ENCODE measurements around the gene KCP.

KCP gene

DNA sequence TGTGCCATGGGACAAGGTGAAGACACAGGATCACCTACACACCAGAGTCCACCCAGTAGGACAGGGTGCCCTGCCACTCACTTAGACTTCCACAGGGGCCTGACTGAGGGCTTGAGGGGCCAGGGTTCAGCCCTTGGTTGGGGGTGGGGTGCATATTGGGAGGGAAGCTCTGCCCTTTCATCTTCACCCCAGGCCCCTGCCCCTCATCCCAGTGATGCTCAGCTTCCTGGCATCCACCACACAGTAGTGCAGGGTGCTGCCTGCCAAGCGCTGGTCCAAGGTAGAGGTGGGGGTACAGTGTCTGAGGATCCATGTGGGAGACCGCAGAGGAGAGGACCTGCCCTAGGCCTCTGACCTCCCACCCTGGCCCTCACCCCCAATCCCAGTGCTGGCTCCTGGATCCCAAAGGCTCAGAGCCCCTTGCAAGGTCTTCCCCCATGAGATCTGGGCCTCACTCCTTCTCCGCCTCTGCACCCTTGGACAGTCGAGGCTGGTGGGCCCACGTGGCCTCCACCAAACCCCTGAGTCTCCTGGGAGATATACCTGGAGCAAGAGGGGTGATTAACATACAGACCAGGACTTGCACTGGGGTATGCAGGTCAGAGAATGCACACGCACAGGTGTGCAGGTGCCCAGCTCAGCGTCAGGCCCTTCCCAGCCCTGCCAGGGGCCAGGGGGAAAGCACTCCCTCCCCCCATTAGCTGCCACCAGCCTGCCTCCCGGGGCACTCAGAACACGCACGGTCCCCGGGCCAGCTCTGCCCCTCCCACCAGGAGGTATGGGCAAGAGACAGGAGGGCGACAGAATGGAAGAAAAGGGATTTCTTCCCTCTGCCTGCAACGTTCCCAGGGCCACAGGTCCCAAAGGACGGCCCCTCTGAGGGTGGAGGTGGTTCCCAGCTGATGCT is 18.6 kb upstream of the KCP start:
- no peak for DNase-seq (ENCODE audit: extremely low spot score)
- ChIA-PET CTCF (no interaction called here), POLR2A (no interaction called here)
- TF ChIP-seq FOXK2 (IDR thresholded peaks at IDR 0.05) (no peak), HDGF (IDR thresholded peaks at IDR 0.05; ENCODE audit: borderline replicate concordance) (no peak), BHLHE40 (IDR thresholded peaks at IDR 0.05; ENCODE audit: borderline replicate concordance) (no peak), FOXA1 (IDR thresholded peaks at IDR 0.05) (no peak), L3MBTL2 (conservative IDR thresholded peaks at IDR 0.05) (no peak), SP1 (IDR thresholded peaks at IDR 0.05) (no peak), ARNT (IDR thresholded peaks at IDR 0.05) (no peak), FOXM1 (IDR thresholded peaks at IDR 0.05; ENCODE audit: borderline replicate concordance) (no peak), NFRKB (IDR thresholded peaks at IDR 0.05) (no peak), SUZ12 (IDR thresholded peaks at IDR 0.05) (no peak), ELF4 (IDR thresholded peaks at IDR 0.05) (no peak), CTBP1 (IDR thresholded peaks at IDR 0.05; ENCODE audit: borderline replicate concordance) (no peak), ZNF384 (IDR thresholded peaks at IDR 0.05) (no peak), TARDBP (IDR thresholded peaks at IDR 0.05) (no peak), LEF1 (IDR thresholded peaks at IDR 0.05; ENCODE audit: borderline replicate concordance) (no peak)
- TF ChIP-seq, protein P1, sequence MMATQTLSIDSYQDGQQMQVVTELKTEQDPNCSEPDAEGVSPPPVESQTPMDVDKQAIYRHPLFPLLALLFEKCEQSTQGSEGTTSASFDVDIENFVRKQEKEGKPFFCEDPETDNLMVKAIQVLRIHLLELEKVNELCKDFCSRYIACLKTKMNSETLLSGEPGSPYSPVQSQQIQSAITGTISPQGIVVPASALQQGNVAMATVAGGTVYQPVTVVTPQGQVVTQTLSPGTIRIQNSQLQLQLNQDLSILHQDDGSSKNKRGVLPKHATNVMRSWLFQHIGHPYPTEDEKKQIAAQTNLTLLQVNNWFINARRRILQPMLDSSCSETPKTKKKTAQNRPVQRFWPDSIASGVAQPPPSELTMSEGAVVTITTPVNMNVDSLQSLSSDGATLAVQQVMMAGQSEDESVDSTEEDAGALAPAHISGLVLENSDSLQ (IDR thresholded peaks at IDR 0.05) = no peak

DNA sequence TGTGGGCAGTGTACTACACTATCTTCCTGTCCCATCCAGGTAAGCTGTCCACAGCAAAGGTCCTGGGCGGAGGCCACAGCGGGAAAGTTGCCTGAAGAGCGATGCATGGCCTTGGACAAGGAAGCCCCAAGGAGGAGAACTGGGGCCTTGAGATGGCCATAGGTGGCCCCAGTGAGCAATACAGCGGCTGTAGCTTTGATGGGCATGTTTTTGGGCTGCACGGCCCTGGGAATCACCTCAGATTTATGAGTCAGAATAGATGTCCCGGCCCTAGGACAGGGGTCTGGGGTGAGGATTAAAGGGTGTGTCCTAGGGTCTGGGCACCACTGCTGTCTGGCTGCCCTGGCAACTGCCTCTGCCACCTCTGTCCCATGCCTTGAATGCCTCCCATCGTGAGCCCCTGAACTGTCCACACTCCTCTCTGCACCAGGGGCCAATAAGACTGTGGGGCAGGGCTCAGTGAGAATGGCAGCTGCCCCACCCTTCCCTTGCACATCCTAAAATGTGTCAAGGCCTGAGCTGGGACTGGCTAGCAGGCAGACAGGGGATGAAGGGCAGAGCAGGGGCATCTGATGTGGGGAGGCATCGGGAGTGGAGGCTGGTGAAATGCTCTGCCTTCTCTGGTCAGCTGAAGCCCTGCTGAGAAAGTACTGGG is 17.8 kb upstream of the KCP start:
- DNase-seq (ENCODE audit: extremely low spot score) = no peak
- ChIA-PET POLR2A (no interaction called here), CTCF (no interaction called here)
- TF ChIP-seq ZNF384 (IDR thresholded peaks at IDR 0.05) = no peak
- TF ChIP-seq CTBP1 (IDR thresholded peaks at IDR 0.05; ENCODE audit: borderline replicate concordance) = no peak
- TF ChIP-seq ELF4 (IDR thresholded peaks at IDR 0.05) = no peak
- TF ChIP-seq ARNT (IDR thresholded peaks at IDR 0.05) = no peak
- no peak for TF ChIP-seq FOXK2 (IDR thresholded peaks at IDR 0.05)
- TF ChIP-seq FOXA1 (IDR thresholded peaks at IDR 0.05) = no peak
- TF ChIP-seq TARDBP (IDR thresholded peaks at IDR 0.05) = no peak
- no peak for TF ChIP-seq BHLHE40 (IDR thresholded peaks at IDR 0.05; ENCODE audit: borderline replicate concordance)

DNA sequence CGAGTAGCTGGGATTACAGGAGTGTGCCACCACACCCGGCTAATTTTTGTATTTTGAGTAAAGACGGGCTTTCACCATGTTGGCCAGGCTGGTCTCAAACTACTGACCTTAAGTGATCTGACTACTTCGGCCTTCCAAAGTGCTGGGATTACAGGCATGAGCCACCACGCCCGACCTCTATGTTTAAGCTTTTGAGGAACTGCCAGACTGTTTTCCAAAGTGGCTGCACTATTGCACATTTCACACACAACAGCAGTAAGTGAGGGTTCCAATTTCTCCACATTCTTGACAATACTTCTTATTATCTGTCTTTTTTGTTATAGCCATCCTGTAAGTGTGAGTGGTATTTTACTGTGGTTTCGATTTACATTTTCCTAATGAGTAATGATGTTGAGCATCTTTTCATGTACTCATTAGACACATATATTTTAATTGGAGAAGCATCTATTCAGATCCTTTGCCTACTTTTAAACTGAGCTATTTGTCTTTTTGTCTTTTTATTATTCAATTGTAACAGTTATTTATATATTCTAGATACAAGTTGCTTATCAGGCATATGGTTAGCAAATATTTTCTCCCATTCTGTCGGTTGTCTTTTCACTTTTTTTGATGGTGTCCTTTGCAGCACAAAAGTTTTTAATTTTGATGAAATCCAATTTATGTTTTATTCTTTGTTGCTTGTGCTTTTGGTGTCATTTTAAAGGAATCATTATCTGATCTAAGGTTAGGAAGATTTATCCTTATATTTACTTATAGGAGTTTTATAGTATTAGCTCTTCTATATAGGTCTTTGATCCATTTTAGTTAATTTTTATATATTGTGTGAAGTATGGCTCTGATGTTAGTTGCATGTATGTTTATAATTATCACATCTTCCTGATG is 14.4 kb upstream of the KCP start:
- TF ChIP-seq ELF4 (IDR thresholded peaks at IDR 0.05) (no peak), ARNT (IDR thresholded peaks at IDR 0.05) (no peak), FOXK2 (IDR thresholded peaks at IDR 0.05) (no peak), HDGF (IDR thresholded peaks at IDR 0.05; ENCODE audit: borderline replicate concordance) (no peak), TARDBP (IDR thresholded peaks at IDR 0.05) (no peak)
- TF ChIP-seq, protein P1 (IDR thresholded peaks at IDR 0.05) = no peak
- no peak for DNase-seq (ENCODE audit: extremely low spot score)
- POLR2A ChIA-PET = no interaction called here
- CTCF ChIA-PET = no interaction called here

DNA sequence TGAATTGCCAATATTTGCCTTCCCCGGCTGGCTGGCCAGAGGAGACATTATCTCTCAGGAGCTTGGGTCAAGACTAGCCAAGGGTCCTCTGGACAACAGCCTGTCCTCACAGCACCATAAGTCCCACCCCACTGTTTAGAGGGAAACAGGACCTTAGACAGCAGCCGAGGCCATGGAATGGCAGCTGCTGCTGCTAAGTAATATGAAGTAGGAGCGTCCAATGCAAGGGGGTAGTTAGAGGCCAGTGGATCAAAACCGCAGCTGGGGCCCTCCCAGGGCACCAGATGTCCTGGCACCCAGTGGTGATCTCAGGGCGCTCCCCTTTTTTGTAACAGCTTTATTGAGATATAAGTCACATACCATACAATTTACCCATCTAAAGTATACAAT is 12.9 kb upstream of the KCP start:
- DNase-seq (ENCODE audit: extremely low spot score) = no peak
- ChIA-PET CTCF (no interaction called here), POLR2A (no interaction called here)
- TF ChIP-seq, protein P1 (IDR thresholded peaks at IDR 0.05) = no peak
- no peak for TF ChIP-seq SUZ12 (IDR thresholded peaks at IDR 0.05)
- no peak for TF ChIP-seq TARDBP (IDR thresholded peaks at IDR 0.05)
- no peak for TF ChIP-seq ELF4 (IDR thresholded peaks at IDR 0.05)
- no peak for TF ChIP-seq BHLHE40 (IDR thresholded peaks at IDR 0.05; ENCODE audit: borderline replicate concordance)
- TF ChIP-seq CTBP1 (IDR thresholded peaks at IDR 0.05; ENCODE audit: borderline replicate concordance) = no peak
- no peak for TF ChIP-seq ARNT (IDR thresholded peaks at IDR 0.05)
- no peak for TF ChIP-seq FOXA1 (IDR thresholded peaks at IDR 0.05)
- TF ChIP-seq ZNF384 (IDR thresholded peaks at IDR 0.05) = no peak
- no peak for TF ChIP-seq FOXK2 (IDR thresholded peaks at IDR 0.05)
- no peak for TF ChIP-seq L3MBTL2 (conservative IDR thresholded peaks at IDR 0.05)
- no peak for TF ChIP-seq FOXM1 (IDR thresholded peaks at IDR 0.05; ENCODE audit: borderline replicate concordance)
- TF ChIP-seq SP1 (IDR thresholded peaks at IDR 0.05) = no peak
- no peak for TF ChIP-seq NFRKB (IDR thresholded peaks at IDR 0.05)
- TF ChIP-seq HDGF (IDR thresholded peaks at IDR 0.05; ENCODE audit: borderline replicate concordance) = no peak
- no peak for TF ChIP-seq LEF1 (IDR thresholded peaks at IDR 0.05; ENCODE audit: borderline replicate concordance)
